GM19099 (cell line): Measurements from ENCODE around the gene MATN1.

ENCODE experiments used
- POLR2A ChIP-seq: IDR thresholded peaks from 3 replicates; pipeline ENCODE4 v1.6.1; 2011; ENCODE audit warnings: low read depth; ENCODE audit not compliant: insufficient read length; ENCODE audit errors: extremely low read depth

Gene MATN1

DNA sequence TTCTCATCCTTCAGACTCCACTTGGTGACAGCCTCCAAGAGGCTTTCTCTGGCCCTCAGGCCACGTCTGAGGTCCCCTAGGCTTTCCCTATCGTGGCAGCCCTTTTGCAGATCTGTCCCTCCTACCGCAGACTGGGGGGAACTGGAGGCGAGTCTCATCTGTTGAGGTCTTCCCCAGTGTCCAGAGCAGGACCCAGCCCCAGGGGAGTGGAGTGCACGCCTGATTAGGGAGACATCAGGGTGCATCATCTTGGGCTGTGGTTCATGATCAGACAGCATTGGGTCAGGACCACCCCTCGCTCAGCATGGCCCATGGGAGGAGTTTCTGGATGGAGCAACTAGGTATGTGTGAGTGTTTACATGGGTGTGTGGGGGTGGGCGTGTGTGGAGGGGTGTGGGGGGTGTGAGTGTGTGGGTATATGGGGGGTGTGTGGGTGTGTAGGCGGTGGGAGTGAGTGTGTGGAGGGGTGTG lies 8.5 kb upstream of the MATN1 start:
- TF ChIP-seq POLR2A: no peak

DNA sequence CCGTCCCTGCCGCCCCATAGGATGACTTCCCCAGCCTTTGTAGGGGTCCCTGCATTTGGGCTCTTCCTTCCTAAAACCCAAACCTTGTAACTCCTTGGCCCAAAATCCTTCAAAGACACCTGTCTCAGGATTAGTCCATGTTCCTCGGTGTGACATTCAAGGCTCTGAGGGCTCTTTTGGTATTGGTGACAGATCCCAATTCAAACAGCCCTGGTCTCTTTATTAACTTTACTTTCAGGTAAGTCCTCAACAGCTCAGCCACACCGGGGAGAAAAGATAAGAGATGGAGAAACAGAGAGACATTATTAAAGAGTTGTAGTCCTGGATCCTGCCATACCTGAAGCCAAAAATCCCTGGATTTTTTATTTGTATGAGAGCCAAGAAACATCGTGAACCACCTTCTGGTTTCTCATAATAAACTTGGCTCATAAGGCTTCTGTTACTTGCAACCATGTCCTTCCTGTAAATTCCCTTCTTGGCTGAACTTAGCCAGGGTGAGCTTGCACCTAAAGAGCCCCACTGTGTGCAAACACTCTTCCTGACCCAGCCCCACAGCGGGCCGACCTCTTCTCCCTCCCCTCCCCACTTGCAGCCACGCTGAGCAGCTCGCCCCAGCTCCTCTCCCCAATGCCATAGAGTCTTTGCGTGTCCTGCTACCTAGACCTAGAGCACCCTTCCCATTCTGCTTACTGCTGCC lies 7.9 kb upstream of the MATN1 start:
- no peak for TF ChIP-seq POLR2A

DNA sequence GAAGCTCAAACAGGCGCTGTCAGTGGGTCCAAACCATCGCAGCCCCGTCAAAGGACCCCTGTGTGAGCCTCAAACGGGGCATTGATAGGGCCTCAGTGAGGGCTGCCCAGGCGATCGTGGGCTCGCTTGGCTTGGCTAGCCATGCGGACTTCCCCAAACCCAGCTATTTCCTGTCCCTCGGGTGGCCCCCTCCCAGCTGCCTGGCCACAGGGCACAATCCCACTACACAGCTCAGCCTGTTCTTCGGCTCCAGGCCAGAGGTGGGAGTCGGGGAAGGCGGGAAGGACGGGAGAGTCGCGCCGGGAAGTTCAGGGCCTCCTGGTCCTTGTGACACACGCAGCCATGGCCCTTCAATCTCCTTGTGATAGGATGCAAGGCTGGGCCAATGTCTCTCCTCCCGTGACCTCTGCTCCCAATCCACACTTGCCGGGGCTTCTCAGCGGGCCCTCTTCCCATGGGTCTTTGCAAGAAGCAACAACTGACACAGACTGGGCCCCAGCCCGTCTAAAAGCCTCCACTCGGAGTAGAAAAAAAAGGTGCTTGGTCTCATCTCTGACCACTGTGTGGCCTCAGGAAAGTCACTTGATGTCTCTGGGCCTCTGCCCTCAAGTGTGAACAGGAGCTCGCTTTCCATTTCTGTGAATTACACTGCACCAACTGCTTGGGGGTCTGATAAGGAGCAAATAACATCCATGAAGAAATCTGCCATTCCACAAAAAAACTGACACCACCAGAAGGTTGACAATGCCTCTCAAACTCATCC lies 7.1 kb upstream of the MATN1 start:
- no peak for TF ChIP-seq POLR2A

DNA sequence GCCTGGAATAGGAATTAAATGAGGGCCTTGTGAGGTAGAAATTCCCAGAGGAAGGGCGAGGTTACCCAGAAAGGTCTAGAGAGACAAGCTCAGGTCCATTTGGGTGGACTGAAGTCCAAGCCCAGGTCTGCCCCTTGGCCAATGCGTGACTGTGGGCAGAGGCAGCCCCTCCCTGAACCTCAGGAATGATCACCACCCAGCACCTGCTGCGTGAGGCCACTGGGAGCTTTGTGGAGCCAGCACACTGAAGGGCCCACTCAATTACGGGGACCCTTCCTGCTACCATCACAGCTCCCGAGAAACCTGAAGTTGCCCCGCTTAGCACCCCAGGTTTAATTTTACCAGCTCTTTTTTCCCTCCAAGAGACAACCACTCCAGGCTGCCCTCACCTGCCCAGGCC lies 6.5 kb upstream of the MATN1 start:
- peak; percentile 6 for TF ChIP-seq POLR2A

DNA sequence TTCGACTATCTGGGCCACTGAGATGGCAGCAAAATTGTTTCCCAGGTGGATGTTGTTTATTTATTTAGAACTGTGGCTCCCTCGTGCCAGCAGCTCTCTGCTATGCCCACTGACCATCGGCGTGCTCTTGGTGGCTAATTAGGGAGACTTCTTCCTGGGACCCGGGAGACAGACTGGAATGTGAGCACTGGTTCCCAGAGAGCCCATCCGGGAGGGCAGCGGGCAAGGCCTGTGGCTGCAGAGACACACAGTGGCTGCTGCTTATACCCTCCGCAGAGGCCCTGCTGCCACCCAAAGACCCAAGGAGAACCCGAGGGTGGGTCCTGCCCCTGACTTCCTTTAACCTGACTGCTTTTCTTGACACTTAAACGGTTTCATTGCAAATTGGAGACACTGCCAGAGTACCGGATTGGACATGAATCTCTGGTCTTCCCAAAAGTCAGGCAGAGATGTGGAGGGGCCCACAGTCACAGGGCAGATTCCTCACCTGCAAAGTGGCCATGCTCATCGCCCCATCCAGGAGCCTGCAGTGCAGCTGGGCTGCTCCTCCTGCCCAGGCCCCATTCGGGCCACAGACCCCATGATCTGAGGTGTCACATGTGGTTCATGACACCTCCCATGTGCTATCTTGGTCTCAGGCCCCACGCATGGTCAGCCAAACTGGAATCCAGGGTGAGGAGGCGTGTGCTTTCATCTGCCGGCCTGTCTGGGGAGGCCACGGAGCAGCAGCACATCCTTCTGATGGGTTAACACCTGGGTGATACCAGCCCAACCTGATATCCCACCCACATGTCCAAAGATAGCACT lies 5.7 kb upstream of the MATN1 start:
- no peak for TF ChIP-seq POLR2A

DNA sequence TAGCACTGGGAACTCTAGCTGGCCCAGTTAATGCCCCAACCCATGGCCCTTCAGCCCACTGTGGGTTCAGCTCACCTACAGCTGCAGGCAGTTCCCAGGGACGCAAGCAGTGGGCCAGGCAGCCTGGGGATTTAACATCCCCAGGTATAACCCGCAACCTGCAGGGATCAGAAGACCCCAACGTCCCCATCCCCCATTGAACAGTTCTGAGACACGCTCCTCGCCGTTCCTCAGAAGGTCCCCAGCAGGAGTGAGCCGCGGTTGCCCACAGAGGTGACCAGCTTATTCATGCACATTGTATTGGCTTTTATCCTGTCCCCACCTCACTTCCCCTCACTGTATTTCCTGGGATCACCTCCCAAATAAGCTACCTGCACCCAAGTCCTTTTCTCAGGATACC lies 5.0 kb upstream of the MATN1 start:
- no peak for TF ChIP-seq POLR2A

DNA sequence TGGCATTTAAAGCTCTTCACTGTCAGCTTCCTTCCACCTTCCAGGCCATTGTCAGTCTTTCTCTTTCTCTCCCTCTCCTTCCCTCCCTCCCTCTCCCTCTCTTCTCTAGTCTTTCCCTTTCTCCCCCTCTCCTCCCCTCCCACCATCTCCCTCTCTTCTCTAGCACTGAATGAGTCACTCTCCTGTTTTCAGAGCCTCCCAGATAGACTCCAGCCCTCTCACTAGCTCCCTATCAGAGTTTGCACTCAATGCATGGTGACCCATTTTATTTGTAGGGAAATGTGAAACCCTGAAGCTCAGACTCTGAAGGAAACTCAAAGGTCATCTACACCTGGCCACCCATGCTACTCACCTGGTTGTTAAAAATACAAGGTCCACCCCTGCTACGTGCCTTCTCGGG lies 4.4 kb upstream of the MATN1 start:
- no peak for TF ChIP-seq POLR2A

DNA sequence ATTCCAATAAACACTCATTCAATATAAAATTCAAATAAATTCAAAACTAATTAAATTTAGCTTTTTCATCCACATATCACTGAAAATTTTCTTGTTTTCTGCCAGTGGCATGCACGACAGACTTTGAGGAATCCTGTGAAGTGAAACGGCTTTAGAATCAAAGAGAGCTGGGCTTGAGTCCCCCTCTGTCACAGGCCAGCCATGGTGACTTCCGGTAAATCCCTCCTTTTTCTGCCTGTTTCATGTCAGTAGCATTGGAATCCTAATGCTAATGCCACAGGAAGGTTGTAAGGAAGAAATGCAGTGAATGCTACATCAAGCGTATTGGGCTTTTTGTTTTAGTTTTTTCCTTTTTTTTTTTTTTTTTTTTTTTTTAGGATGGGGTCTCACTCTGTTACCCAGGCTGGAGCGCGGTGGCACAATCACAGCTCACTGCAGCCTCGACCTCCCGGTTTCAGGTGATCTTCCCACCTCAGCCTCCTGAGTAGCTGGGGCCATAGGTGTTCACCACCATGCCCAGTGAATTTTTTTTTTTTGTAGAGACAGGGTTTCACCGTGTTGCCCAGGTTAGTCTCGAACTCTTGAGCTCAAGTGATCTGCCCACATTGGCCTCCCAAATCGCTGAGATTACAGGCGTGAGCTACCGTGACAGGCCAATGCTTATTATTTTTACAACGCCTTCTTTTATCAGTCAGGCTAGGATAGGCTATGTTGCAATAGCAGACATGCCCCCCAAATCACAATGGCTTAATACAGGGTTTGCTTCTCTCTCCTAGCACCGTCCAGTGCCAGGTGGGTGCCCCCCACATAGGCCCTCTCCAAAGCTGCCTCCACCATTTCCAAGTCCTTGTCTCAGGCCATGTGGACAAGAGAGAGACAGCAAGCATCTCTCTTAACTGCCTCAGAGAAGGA lies 3.6 kb upstream of the MATN1 start:
- TF ChIP-seq POLR2A: no peak

DNA sequence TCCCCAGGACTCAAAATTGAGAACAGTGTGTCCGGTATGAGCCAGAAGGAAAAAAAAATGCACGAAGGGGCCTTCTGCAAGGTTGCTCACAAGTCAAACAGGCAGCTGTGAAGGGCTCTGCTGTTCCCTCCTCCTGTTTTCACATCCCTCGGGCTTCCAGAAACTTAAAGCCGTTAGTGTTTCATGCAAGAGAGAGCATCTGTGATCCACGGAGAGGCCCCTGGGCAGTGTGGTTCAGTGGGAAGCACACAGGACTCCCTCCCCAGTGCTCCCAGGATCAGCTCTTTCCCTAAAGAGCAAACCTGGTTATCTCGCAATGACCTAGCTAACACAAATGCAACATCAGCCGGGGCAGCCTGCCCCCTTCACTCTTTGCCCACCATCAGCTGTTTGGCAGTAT lies 2.9 kb upstream of the MATN1 start:
- TF ChIP-seq POLR2A: no peak

DNA sequence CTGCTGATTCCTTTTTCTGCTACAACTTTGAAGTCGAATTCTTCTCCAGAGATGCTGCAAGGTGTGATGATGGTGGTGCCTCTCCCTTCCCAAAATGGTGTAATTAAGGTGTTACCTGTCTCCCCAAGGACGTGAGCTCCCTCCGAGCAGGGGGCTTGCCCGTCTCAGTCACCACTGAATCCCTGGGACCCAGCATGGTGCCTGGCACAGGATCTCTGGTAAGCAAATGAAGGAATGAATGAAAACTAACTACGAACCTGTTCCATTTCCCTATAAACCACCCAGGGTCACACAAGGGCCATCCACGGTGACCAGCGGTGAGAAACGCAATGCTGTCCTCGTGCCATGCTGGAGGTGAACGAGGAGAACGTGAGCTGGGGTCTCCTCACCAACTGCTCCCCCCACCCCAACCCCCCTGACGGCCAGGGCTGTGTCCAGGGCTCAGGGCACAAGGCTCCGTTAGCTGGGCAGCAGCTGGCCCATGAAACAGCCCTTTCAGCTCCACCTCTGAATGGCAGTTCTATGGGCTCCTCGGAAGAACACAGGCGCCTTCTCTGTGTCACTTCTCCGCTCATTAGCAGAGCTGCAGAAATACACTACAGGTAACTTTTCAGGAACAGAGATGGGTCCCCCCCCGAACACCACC lies 2.2 kb upstream of the MATN1 start:
- no peak for TF ChIP-seq POLR2A

DNA sequence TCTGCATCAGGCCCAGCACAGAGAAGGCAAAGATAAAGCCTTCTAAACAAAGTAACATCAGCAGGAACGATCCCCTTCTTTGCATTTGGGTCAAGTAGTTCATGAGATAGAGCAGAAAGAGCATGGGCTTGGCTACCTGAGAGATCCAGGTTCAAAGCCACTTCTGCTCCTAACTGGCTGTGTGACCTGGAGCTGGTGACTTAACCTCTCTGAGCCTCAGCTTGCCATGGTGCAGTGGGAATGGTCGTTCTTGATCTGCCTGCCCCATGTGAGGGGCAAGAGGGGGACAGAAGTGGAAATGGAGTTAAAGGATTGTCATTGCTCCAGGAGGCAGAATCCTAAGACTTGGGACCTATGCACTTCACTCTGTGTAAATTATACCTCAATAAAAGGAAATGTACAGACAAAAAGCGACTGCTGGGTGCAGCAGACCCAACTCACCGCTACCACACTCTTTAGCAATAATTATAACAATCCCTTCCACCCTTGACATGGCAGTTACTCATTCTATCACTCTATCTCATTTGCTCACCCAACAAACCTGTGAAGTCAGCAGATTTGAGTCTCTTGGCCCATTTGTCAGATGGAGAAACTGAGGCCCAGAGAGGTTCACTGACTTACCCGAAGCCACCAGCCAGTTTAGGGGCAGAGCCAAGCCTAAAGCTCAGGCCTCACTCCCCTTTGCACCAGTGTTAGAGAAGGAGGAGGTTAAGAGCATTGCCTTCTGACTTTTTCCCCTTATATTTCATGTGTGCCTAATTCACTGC lies 1.5 kb upstream of the MATN1 start:
- TF ChIP-seq POLR2A: no peak

DNA sequence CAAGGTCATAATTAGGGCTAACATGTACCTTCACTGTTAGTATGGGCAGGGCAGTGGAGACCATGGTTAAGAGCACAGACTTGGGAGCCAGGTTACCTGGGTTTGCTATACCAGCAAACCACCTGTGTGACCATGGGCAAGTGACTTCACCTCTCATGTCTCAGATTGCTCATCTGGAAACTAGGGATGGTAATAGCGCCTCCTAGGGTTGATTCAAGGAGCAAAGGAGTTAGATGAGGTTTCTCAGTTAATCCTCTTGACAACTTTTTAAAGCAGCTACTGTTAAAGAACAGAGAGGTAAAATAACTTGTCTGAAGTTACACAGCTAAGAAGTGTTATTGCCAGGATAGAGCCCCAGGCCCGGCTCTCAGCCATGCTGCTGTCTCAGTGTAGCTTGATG lies 790 bp upstream of the MATN1 start:
- no peak for TF ChIP-seq POLR2A

DNA sequence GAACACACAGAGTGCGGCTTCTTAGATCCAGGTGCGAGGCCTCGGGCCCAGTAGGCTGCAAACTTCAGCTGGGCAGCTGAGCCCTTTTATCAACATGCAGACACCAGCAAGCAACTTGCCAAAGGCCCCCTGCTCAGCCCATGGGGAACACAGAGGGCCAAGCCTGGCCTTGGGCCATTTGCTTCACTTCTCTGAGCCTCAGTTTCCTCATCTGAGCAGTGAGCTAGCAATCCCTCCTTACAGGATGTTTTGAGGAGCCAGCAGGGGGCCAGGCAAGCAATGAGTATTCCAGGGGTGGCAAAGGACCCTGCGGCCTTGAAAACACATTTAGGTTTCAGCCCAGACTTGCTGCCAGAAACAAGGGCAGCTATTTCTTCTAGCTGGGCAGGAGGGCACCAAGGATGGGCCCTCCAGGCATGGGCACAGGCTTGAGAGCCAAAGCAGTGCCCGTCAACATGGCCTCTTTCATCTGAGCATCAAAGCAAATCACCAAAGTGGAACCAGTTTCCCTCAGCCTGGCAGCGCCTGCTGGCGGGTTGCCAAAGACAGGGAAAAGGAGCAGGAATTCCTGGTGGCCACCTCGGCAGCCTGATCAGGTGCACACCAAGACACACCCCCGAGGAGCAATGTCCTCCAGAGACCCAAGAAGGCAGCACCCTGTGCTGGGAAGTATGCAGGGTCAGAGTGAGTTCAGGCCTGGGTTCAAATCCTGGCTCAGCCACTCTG lies 1.4 kb downstream of the MATN1 start:
- TF ChIP-seq POLR2A: no peak
